Caco-2 (cell line): Measurements from ENCODE around the gene DYNC2H1. TPM values are rescaled to one million over a fixed set of nuclear protein-coding genes. Genes with fewer than 3 reads are reported as not detected.
A peak's percentile ranks its signal among the peaks of the same experiment; 100 is the strongest.

Experiments used
- BruUV-seq: library from RNA; stranded (reverse); fragments of 400-500 nt; replicated peaks from 2 replicates; lab custom pipeline; 2021; lab: Mats Ljungman, UMichigan
- CTCF ChIA-PET: fragments of 300-600 bp; sonication (Branson Sonifier 250); formaldehyde crosslinking; loops from one replicate; lab custom pipeline; 2022; ENCODE audit warnings: antibody characterized with exemption; lab: Charles Lee
- POLR2A ChIA-PET: fragments of 300-600 bp; sonication (Branson Sonifier 250); formaldehyde crosslinking; loops from one replicate; lab custom pipeline; 2022; ENCODE audit warnings: antibody characterized with exemption; lab: Charles Lee
- DNase-seq, 2 experiments: peaks; one replicate each; pipeline versions ENCODE4 v3.0.0 to v3.0.0-alpha.2; 2020 to 2022
- H3K27me3 ChIP-seq: replicated peaks from 2 replicates; pipeline ENCODE4 v1.6.0; 2011; ENCODE audit warnings: low read length; ENCODE audit not compliant: control insufficient read depth, insufficient read depth
- H3K36me3 ChIP-seq: 2 replicates; pipeline ENCODE4 v1.5.1; 2011; ENCODE audit warnings: low read length; ENCODE audit not compliant: control insufficient read depth, insufficient read depth
- H3K4me1 ChIP-seq: fragments of 250-450 bp; sonication (Bioruptor Pico); 2 replicates; pipeline ENCODE4 v1.5.1; 2020; ENCODE audit warnings: mild to moderate bottlenecking
- H3K4me3 ChIP-seq: 2 replicates; pipeline ENCODE4 v1.5.1; 2011; ENCODE audit warnings: low read depth, mild to moderate bottlenecking, control low read depth, low read length
- H3K9me3 ChIP-seq: fragments of 250-450 bp; sonication (Bioruptor Pico); 2 replicates; pipeline ENCODE4 v1.5.1; 2020; ENCODE audit warnings: mild to moderate bottlenecking, moderate library complexity
- H3K27ac Mint-ChIP-seq: one replicate; pipeline ENCODE4 v1.8.0; 2022; ENCODE audit warnings: mixed read lengths; ENCODE audit not compliant: unreplicated experiment
- H3K27me3 Mint-ChIP-seq: one replicate; pipeline ENCODE4 v1.8.0; 2022; ENCODE audit warnings: mixed read lengths; ENCODE audit not compliant: insufficient read depth, unreplicated experiment
- H3K36me3 Mint-ChIP-seq: one replicate; pipeline ENCODE4 v1.8.0; 2022; ENCODE audit warnings: mild to moderate bottlenecking, mixed read lengths; ENCODE audit not compliant: insufficient read depth, unreplicated experiment
- H3K4me1 Mint-ChIP-seq: one replicate; pipeline ENCODE4 v1.8.0; 2022; ENCODE audit warnings: low read depth, mixed read lengths; ENCODE audit not compliant: unreplicated experiment
- H3K4me3 Mint-ChIP-seq: one replicate; pipeline ENCODE4 v1.8.0; 2022; ENCODE audit warnings: mild to moderate bottlenecking, moderate library complexity, mixed read lengths; ENCODE audit not compliant: unreplicated experiment
- H3K9me3 Mint-ChIP-seq: one replicate; pipeline ENCODE4 v1.8.0; 2022; ENCODE audit warnings: mixed read lengths; ENCODE audit not compliant: unreplicated experiment
- CTCF ChIP-seq, 2 experiments: fragments of 200-600 bp in 1 of 2; IDR thresholded peaks; 1 replicate in 1 of 2; 2 replicates in 1 of 2; pipeline versions ENCODE4 v1.5.1 to v1.8.0; 2011 to 2022; ENCODE audit warnings: antibody characterized with exemption in 1 of 2, control low read depth in 1 of 2, inconsistent platforms in 1 of 2, low read depth in 1 of 2, low read length in 1 of 2, mild to moderate bottlenecking in 1 of 2, moderate library complexity in 1 of 2; ENCODE audit not compliant: insufficient read depth in 1 of 2, severe bottlenecking in 1 of 2, unreplicated experiment in 1 of 2
- intact Hi-C: fragments of 100-400 bp; cut with micrococcal nuclease; formaldehyde crosslinking; loops from one replicate; pipeline ENCODE4 v1.10.0; 2022; ENCODE audit not compliant: unreplicated experiment
- total RNA-seq: library from RNA; stranded (reverse); gene quantifications from 2 replicates; pipeline ENCODE4 v1.2.3, GENCODE V29; 2022

Gene DYNC2H1
- total RNA-seq, 1 experiment from 2014 or later = 6.5 TPM

- Histone ChIP-seq H3K36me3 (no peaks in the 10 kb centered on the region), H3K9me3 (no peaks in the 10 kb centered on the region), H3K27me3 (no peaks in the 10 kb centered on the region), H3K4me3 (no peak overlapping the region), H3K4me1 (no peaks in the 10 kb centered on the region)
- Mint-ChIP-seq H3K27me3 (no peaks in the 10 kb centered on the region), H3K36me3 (no peaks in the 10 kb centered on the region), H3K9me3 (no peaks in the 10 kb centered on the region), H3K4me3 (no peak overlapping the region), H3K4me1 (no peaks in the 10 kb centered on the region), H3K27ac (no peak overlapping the region)
- CTCF ChIA-PET = no interaction called here
- TF ChIP-seq CTCF (IDR thresholded peaks at IDR 0.05; ENCODE audit: insufficient read depth in 1 of 2, low read depth in 1 of 2, low read length in 1 of 2, severe bottlenecking in 1 of 2, unreplicated experiment in 1 of 2) = no peak
- intact Hi-C loops = no loop called here
- DNase-seq = no peak
- POLR2A ChIA-PET = no interaction called here
- BruUV-seq = no TSS peak
Measured at GRCh38 chr11:103241574-103241973, 132.3 kb downstream of the DYNC2H1 start.

- Mint-ChIP-seq H3K27ac (no peak overlapping the region), H3K4me3 (no peak overlapping the region), H3K9me3 (no peaks in the 10 kb centered on the region), H3K36me3 (no peaks in the 10 kb centered on the region), H3K27me3 (no peaks in the 10 kb centered on the region), H3K4me1 (no peaks in the 10 kb centered on the region)
- TF ChIP-seq CTCF (IDR thresholded peaks at IDR 0.05; ENCODE audit: insufficient read depth in 1 of 2, low read depth in 1 of 2, low read length in 1 of 2, severe bottlenecking in 1 of 2, unreplicated experiment in 1 of 2) = no peak
- H3K4me3 ChIP-seq = no peak overlapping the region
- H3K27me3 ChIP-seq = no peaks in the 10 kb centered on the region
- ChIA-PET POLR2A (no interaction called here), CTCF (no interaction called here)
- no peak for DNase-seq
- H3K4me1 ChIP-seq = no peaks in the 10 kb centered on the region
- no TSS peak for BruUV-seq
- no peaks in the 10 kb centered on the region for H3K36me3 ChIP-seq
- intact Hi-C loops = no loop called here
- H3K9me3 ChIP-seq = no peaks in the 10 kb centered on the region
Measured at GRCh38 chr11:103254123-103254522, 144.9 kb downstream of the DYNC2H1 start.

DNA sequence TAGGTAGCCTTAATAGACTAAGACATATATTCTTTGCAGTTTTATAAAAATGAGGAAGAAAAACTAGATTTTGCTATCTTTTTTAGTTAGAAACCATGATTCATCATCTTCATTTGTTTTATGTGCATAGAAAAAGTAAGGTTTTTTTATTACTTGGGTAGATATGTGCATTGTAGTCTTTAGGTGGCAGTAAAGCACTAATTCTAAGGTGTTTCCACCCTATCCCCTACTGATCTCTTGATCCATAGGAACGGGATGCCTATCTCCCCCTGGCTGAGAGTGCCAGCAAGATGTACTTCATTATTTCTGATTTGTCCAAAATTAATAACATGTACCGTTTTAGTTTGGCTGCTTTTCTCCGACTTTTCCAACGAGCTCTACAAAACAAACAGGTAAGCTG, 148.1 kb downstream of the DYNC2H1 start:
- Mint-ChIP-seq H3K9me3 (no peaks in the 10 kb centered on the region), H3K27me3 (no peaks in the 10 kb centered on the region), H3K27ac (no peak overlapping the region), H3K36me3 (no peaks in the 10 kb centered on the region), H3K4me3 (no peak overlapping the region), H3K4me1 (no peaks in the 10 kb centered on the region)
- peak in 1 of 2 experiments; percentile 58 for DNase-seq
- BruUV-seq = no TSS peak
- TF ChIP-seq CTCF (IDR thresholded peaks at IDR 0.05; ENCODE audit: insufficient read depth in 1 of 2, low read depth in 1 of 2, low read length in 1 of 2, severe bottlenecking in 1 of 2, unreplicated experiment in 1 of 2) = peak; percentile 76 to 77
- no peaks in the 10 kb centered on the region for H3K27me3 ChIP-seq
- no peak overlapping the region for H3K4me3 ChIP-seq
- no peaks in the 10 kb centered on the region for H3K9me3 ChIP-seq
- no peaks in the 10 kb centered on the region for H3K4me1 ChIP-seq
- CTCF ChIA-PET = interaction anchor here (1.6 kb wide), 1 partner anchor 343 kb away, joined by 5 read pairs; no protein-coding TSS in a partner anchor
- intact Hi-C loops = loop anchor here (1.0 to 5.0 kb wide), 4 partner anchors 70 to 402 kb away; no protein-coding TSS in a partner anchor
- H3K36me3 ChIP-seq = no peaks in the 10 kb centered on the region
- POLR2A ChIA-PET = no interaction called here
